SU-DHL-6 (cell line): ENCODE results near the gene ZNF22.

Source experiments
- H2AFZ ChIP-seq: fragments of 200-600 bp; sonication (generic); 2 replicates; pipeline ENCODE4 v1.6.1; 2014; ENCODE audit warnings: low read depth, mild to moderate bottlenecking, moderate library complexity, mixed read lengths, antibody characterized with exemption, low read length; ENCODE audit not compliant: severe bottlenecking
- H3F3A ChIP-seq: fragments of 200-600 bp; shearing (Covaris generic); 2 replicates; pipeline ENCODE4 v1.6.0; 2016; ENCODE audit warnings: antibody characterized with exemption, mild to moderate bottlenecking; ENCODE audit not compliant: insufficient read depth
- H3K27ac ChIP-seq: fragments of 200-600 bp; sonication (generic); 2 replicates; pipeline ENCODE4 v1.5.1; 2016; ENCODE audit warnings: low read depth, mild to moderate bottlenecking, low read length, moderate library complexity, mixed read lengths
- H3K27me3 ChIP-seq: fragments of 200-600 bp; sonication (generic), shearing (Covaris generic); 2 replicates; pipeline ENCODE4 v1.6.0; 2014; ENCODE audit warnings: mild to moderate bottlenecking, low read length
- H3K36me3 ChIP-seq: fragments of 200-600 bp; sonication (generic); 2 replicates; pipeline ENCODE4 v1.6.1; 2014; ENCODE audit warnings: mild to moderate bottlenecking, low read length, mixed read lengths
- H3K4me2 ChIP-seq: fragments of 300-600, 200-600 bp; shearing (Covaris generic), sonication (generic); 2 replicates; pipeline ENCODE4 v1.6.0; 2014; ENCODE audit warnings: low read length, low read depth, mild to moderate bottlenecking; ENCODE audit not compliant: poor library complexity, severe bottlenecking
- H3K4me3 ChIP-seq: fragments of 200-600 bp; sonication (generic); 2 replicates; pipeline ENCODE4 v1.5.1; 2014; ENCODE audit warnings: antibody characterized with exemption, low read length, mild to moderate bottlenecking, mixed read lengths; ENCODE audit not compliant: insufficient read depth, poor library complexity, severe bottlenecking
- H3K79me2 ChIP-seq: fragments of 200-600 bp; sonication (generic); 2 replicates; pipeline ENCODE4 v1.6.1; 2014; ENCODE audit warnings: mild to moderate bottlenecking, low read length, moderate library complexity; ENCODE audit not compliant: insufficient read depth
- H3K9ac ChIP-seq: fragments of 200-600 bp; sonication (generic); 2 replicates; pipeline ENCODE4 v1.7.0; 2014; ENCODE audit warnings: mild to moderate bottlenecking, low read length
- H3K9me2 ChIP-seq: fragments of 200-600 bp; sonication (generic); replicated peaks from 2 replicates; pipeline ENCODE4 v1.6.1; 2014; ENCODE audit warnings: low read length; ENCODE audit not compliant: insufficient read depth
- H3K9me3 ChIP-seq: fragments of 200-600 bp; sonication (generic); 2 replicates; pipeline ENCODE4 v1.6.1; 2014; ENCODE audit warnings: low read length, mixed read lengths; ENCODE audit not compliant: insufficient read depth
- H4K20me1 ChIP-seq: fragments of 200-600 bp; sonication (generic); 2 replicates; pipeline ENCODE4 v1.6.1; 2014; ENCODE audit warnings: low read depth, mild to moderate bottlenecking, antibody characterized with exemption, low read length, moderate library complexity, mixed read lengths
- EZH2phosphoT487 ChIP-seq: fragments of 200-600 bp; sonication (generic), shearing (Covaris generic); conservative IDR thresholded peaks from 2 replicates; pipeline ENCODE4 v1.6.1; 2018; ENCODE audit warnings: mild to moderate bottlenecking, antibody characterized with exemption, low read length, moderate library complexity, mixed read lengths
- TF ChIP-seq, protein P1 (sequence below): fragments of 200-600 bp; sonication (generic); IDR thresholded peaks from one replicate; pipeline ENCODE4 v1.5.1; 2017; ENCODE audit warnings: antibody characterized with exemption, mild to moderate bottlenecking, low read length, moderate library complexity; ENCODE audit not compliant: insufficient read depth, poor library complexity, severe bottlenecking

ZNF22 gene

GRCh38 chr10:44976352-44977198, 24.1 kb upstream of the ZNF22 start:
- no peaks in the 10 kb centered on the region for H3K36me3 ChIP-seq
- TF ChIP-seq EZH2phosphoT487: no peak
- TF ChIP-seq, protein P1, sequence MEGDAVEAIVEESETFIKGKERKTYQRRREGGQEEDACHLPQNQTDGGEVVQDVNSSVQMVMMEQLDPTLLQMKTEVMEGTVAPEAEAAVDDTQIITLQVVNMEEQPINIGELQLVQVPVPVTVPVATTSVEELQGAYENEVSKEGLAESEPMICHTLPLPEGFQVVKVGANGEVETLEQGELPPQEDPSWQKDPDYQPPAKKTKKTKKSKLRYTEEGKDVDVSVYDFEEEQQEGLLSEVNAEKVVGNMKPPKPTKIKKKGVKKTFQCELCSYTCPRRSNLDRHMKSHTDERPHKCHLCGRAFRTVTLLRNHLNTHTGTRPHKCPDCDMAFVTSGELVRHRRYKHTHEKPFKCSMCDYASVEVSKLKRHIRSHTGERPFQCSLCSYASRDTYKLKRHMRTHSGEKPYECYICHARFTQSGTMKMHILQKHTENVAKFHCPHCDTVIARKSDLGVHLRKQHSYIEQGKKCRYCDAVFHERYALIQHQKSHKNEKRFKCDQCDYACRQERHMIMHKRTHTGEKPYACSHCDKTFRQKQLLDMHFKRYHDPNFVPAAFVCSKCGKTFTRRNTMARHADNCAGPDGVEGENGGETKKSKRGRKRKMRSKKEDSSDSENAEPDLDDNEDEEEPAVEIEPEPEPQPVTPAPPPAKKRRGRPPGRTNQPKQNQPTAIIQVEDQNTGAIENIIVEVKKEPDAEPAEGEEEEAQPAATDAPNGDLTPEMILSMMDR: no peak
- H2AFZ ChIP-seq: no peak overlapping the region
- H3K27ac ChIP-seq: no peak overlapping the region
- no peaks in the 10 kb centered on the region for H3K9me3 ChIP-seq
- no peak overlapping the region for H3K4me2 ChIP-seq
- no peaks in the 10 kb centered on the region for H3K79me2 ChIP-seq
- no peaks in the 10 kb centered on the region for H4K20me1 ChIP-seq
- no peaks in the 10 kb centered on the region for H3K9me2 ChIP-seq
- no peaks in the 10 kb centered on the region for H3F3A ChIP-seq
- H3K4me3 ChIP-seq: no peak overlapping the region
- H3K9ac ChIP-seq: no peak overlapping the region
- H3K27me3 ChIP-seq: no peaks in the 10 kb centered on the region

DNA sequence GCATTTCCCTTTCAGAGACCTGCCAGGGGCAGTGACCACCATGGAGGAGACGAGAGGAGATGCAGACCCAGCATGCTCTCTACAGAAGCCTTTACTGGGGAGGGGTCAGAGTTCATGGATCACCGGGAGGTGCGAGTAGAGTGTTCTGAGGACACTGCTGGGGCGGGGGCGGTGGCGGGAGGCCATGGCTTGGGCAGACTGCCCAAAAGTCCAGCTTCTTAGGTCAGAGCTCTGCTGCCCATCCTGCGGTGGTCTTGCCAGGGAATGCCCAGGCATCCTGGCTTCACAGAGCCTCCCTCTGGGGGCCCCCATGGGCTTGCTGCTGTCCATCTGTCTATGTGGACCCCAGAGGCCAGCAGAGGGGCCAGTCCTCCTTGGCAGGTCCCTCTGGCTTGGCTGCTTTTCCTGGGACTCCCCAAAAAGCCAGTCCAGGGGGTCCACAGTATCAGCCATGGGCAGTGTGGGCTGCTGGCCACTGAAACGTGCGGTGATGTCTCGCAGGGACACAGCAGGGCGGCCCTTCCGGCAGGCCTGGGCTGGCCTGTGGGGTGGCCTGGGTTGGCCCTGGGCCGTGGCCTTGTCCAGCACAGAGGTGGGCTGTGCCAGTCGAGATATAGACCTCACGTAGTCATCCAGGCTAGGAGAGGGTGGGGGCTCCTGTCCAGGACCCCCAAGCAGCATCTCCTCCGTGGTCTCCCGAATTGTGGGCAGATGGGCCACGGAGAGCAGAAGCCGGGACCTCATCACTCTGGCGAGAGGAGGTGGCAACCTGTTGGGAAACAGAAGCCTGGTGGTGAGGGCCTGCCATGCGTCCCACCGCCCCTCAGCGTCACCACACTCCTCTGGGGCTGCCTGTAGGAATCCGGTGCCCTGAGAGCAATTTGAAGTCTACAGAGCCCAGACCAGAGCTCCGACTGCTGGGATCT, 23.2 kb upstream of the ZNF22 start:
- Histone ChIP-seq H3K79me2 (no peaks in the 10 kb centered on the region), H3K9ac (no peak overlapping the region), H3F3A (no peaks in the 10 kb centered on the region), H3K4me3 (no peak overlapping the region), H3K36me3 (no peaks in the 10 kb centered on the region), H3K9me3 (no peaks in the 10 kb centered on the region), H3K9me2 (no peaks in the 10 kb centered on the region), H3K27ac (no peak overlapping the region), H2AFZ (no peak overlapping the region), H3K27me3 (no peaks in the 10 kb centered on the region), H4K20me1 (no peaks in the 10 kb centered on the region), H3K4me2 (no peak overlapping the region)
- TF ChIP-seq, protein P1: no peak
- TF ChIP-seq EZH2phosphoT487: no peak

DNA sequence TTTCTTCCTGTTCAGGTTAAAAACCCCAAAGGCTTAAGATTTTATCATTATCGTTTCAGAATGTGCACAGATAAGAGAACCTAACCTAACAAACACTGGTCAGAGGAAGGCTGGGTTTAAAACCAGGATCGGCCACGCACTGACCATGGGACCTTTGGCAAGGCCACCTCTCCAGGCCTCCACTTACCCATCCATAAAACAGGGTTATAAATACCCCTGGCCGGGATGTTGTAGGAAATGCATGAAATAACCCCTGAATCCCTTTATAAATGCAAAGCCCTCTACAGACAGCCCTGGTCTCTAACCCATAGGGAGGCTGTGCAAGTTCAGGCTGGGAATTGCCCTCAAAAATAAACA, 22.5 kb upstream of the ZNF22 start:
- no peaks in the 10 kb centered on the region for H3K36me3 ChIP-seq
- H3F3A ChIP-seq: no peaks in the 10 kb centered on the region
- H3K79me2 ChIP-seq: no peaks in the 10 kb centered on the region
- H3K27me3 ChIP-seq: no peaks in the 10 kb centered on the region
- no peak overlapping the region for H3K27ac ChIP-seq
- H3K9ac ChIP-seq: no peak overlapping the region
- H3K9me2 ChIP-seq: no peaks in the 10 kb centered on the region
- no peak overlapping the region for H2AFZ ChIP-seq
- no peak for TF ChIP-seq EZH2phosphoT487
- TF ChIP-seq, protein P1: no peak
- no peak overlapping the region for H3K4me3 ChIP-seq
- no peaks in the 10 kb centered on the region for H3K9me3 ChIP-seq
- no peaks in the 10 kb centered on the region for H4K20me1 ChIP-seq
- H3K4me2 ChIP-seq: no peak overlapping the region
